HG03175 (cell line): Measurements from ENCODE around the gene SLC25A22.

ENCODE experiments used
- ATAC-seq: cut with Tn5 transposase; IDR thresholded peaks from one replicate; pipeline ENCODE4 v1.9.1; 2021; ENCODE audit warnings: mild to moderate bottlenecking, moderate library complexity; ENCODE audit not compliant: unreplicated experiment

SLC25A22 gene

DNA sequence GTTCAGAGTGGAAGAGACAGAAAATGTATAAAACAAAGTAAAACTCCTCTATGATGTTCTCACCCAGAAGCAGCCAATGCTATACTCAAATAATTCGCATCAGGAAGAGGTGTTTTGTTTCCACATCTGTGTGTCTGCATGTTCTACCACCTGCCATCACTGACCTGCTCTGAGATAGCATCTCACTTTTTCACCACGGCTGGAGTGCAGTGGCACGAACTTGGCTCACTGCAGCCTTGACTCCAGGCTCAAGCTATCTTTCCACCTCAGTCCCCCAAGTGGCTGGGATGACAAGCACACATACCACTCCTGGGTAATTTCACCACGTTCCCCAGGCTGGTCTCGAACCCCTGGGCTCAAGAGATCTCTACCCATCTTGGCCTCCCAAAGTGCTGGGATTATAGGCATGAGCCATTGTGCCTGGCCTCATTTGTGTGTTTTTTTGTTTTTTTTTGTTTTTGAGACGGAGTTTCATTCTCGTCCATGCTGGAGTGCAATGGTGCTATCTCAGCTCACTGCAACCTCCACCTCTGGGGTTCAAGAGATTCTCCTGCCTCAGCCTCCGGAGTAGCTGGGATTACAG lies 36.5 kb downstream of the SLC25A22 start:
- ATAC-seq, result no peak

DNA sequence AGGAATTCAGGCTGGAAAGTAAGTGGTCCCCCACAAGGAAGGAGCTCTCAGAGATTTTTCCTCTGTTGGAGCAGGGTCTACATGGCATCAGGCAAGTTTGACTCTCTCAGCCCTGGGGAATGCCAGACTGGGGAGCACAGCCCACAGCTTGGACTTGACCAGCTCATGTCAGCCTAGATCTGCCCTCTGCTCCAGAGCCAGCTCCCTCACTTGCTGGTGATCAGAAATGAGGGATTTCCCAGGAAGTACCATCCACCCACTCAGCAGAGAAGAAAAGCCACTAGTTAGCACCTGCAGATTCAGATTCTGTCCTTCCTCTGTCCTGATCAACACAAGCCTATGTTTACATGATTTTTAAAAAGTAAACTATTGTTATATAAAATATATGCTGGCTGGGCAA lies 37.8 kb downstream of the SLC25A22 start:
- ATAC-seq, result no peak

DNA sequence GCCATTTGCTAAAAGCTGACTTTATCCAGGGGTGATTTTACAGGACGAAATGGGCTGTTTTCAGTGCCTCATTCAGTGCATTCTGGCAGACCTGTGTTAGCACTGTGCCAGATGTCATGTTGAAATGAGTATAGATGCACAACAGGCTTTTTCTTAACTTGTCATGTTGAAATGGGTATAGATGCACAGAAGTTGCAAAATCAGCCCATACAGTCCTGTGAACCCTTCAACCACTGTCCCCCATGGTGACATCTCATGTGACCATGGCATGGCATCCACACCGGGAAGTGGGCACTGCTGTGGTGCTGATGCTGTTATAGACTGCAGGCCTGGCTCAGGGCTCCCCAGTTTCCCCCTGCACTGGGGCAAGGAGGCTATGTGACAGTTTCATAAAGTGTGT lies 48.4 kb downstream of the SLC25A22 start:
- ATAC-seq, result no peak

DNA sequence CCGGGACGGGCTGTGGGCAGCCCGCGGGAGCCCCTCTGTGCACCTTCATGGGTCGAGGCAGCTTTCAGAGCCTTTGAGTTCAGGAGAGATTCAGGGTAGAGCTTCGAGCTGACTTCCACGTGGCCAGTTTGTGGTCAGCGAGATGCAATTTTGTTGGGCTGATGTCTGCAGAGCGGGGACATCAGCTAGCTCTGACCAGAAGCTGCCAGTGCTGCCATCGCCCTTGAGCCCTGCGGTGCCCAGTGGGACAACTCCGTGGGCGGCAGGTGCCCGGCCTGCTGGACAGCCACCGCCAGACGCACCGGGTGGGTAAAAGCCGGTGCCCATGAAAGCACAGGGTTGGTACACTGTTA lies 50.1 kb downstream of the SLC25A22 start:
- ATAC-seq, result no peak

DNA sequence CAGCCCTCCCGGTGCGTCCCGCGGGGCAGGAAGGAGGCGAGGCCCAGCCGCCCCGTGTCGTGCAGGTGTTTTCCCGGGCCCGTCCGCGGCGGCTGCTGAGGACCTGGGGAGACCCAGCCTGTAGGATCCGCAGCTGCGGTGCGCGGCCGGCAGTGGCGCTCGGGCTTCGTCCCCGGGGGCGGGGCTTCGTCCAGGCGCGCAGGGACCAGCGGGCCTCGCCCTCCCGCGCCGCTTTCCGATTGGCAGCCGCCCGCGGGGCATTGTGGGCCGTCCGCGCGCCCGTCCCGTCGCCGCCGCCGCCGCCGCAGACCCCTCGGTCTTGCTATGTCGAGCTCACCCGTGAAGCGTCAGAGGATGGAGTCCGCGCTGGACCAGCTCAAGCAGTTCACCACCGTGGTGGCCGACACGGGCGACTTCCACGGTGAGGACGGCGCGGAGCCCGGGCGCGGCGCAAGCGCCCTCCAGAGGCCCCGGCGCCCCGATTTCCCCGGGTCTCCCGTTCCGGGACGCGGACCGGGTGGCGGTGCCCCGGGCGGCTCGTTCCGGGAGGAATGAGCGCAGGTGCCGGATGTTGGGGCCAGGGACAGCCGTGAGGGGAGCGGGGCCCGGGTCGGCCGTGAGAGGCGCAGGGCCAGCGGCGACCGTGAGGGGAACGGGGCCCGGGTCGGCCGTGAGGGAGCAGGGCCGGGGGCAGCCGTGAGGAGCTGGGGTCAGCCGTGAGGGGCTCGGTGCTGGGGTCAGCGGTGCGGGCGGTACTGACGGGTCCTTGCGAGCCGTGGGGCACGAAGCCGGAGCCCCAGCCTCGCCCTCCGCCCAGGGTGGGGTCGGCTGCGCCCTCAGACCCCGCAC lies 50.7 kb downstream of the SLC25A22 start, which contains the start of gene TALDO1:
Gene TALDO1 (plus strand): TSS at position 307 of the 849 bp plus-strand sequence. CDS start 18 bp downstream, at position 325.
- peak; percentile 89 for ATAC-seq

DNA sequence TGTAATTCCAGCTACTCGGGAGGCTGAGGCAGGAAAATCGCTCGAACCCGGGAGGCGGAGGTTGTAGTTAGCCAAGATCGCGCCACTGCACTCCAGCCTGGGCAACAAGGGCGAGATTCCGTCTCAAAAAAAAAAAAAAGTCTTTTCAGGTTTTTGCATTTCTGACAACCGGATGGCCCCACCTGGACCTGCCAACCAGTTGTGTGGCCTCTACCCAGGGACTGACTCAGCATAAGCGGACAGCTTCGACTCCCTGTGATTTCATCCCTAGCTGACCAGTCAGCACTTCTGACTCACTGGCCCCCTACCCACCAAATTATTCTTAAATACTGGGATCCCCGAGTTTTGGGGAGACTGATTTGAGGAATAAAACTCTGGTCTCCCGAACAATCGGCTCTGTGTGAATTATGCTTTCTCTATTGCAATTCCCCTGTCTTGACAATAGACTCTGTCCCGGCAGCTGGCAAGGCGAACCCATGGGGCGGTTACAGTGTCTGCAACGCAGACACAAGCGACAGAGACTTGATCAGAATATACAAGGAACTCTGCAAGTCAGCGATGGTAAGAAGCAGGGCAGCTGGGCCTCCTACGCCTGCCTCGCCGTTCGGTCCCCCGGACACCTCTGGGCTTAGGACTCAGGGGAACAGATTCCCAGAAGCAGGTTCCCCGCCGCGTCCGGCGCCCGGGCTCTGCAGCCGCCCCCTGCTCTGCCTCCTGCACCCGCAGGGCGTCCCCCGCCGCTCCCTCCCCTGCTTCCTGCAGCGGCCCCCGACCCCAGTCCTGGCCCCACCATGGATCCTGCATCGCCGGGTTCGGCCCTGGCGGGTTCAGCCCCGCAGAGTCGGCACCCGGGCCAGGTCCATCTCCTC lies 51.6 kb downstream of the SLC25A22 start:
- peak; percentile 27 for ATAC-seq

DNA sequence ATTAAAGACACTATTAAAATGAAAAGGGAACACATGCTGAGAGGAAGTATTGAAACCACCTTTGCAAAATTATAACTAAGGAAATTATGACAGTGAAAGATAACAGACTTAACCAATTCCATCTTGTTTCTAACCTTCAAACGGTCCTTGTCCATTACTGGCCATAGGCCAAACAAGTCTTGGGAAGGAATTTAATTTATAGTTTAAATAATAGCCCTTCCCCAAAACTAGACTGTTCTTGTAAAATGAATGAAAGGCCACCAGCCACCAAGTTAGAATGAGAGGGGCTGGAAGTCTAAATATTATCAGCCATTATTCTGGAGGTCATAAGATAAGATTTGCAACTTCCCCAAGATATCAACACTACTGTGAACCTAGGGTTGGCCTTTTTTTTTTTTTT lies 52.7 kb downstream of the SLC25A22 start:
- ATAC-seq, result no peak

DNA sequence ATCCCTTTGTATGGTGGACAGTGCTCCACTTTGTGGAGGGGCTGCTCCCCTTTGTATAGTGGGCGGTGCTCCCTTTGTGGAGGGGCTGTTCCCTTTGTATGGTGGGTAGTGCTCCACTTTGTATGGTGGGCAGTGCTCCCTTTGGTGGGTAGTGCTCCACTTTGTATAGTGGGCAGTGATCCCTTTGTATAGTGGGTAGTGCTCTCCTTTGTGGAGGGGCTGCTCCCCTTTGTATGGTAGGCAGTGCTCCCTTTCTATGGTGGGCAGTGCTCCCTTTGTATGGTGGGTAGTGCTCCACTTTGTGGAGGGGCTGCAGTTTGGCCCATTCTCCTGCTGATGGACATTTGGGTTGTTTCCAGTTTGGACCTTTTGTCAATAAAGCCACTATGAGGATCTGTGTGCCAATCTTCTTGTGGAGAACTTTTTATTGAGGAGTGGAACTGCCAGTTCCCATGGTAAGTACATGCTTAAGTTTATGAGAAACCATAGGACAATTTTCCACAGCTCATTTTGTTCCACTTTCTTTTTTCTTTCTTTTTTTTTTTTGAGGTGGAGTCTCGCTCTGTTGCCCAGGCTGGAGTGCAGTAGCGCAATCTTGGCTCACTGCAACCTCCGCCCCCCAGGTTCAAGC lies 55.4 kb downstream of the SLC25A22 start:
- ATAC-seq, result no peak

DNA sequence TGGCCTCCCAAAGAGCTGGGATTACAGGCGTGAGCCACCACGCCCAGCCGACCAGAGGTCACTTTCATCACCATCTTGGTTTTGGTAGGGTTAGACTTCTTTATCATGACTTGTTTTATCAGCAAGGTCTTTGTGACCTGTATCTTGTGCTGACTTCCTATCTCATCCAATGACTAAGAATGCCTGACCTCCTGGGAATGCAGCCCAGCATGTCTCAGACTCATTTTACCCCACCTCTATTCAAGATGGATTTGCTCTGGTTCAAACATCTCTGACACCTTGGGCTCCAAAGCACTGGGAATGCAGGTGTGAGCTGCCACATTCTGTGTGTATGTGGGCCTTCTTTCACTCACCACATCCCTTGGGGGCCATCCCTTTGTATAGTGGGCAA lies 55.9 kb downstream of the SLC25A22 start:
- ATAC-seq, result no peak
